B cell (primary cell): Measurements from ENCODE around the gene PER1. TPM values are rescaled to one million over a fixed set of nuclear protein-coding genes. Genes with fewer than 3 reads are reported as not detected.

Source experiments
- ATAC-seq: fragments of 200-7000 bp; cut with Tn5 transposase; one replicate; pipeline ENCODE4 v1.10.0; 2021; ENCODE audit warnings: low read depth, mild to moderate bottlenecking, moderate number of reproducible peaks, moderate library complexity
- CTCF ChIA-PET: fragments of 350-600 bp; sonication (Branson Sonifier 250); formaldehyde crosslinking; loops from one replicate; lab custom pipeline; 2021; ENCODE audit warnings: antibody characterized with exemption, inconsistent platforms; lab: Charles Lee
- POLR2A ChIA-PET: fragments of 350-600 bp; sonication (Branson Sonifier 250); formaldehyde crosslinking; loops from one replicate; lab custom pipeline; 2021; ENCODE audit warnings: antibody characterized with exemption; lab: Charles Lee
- DNase-seq: peaks from one replicate; pipeline ENCODE4 v3.0.0; 2013
- H2AFZ ChIP-seq: 2 replicates; pipeline ENCODE4 v1.6.1; 2012; ENCODE audit warnings: mild to moderate bottlenecking, low read depth, low read length; ENCODE audit not compliant: insufficient read depth, poor library complexity, severe bottlenecking
- H3K27ac ChIP-seq, 2 donors: 1 replicate in 1 of 2; 2 replicates in 1 of 2; pipeline ENCODE4 v1.5.1; 2012 to 2013; ENCODE audit warnings: low read length in 2 of 2, mild to moderate bottlenecking in 2 of 2, moderate library complexity in 1 of 2
- H3K27me3 ChIP-seq, 4 experiments: fragments of 200-600 bp in 1 of 4; sonication (generic) in 1 of 4; replicated peaks in 1 of 4; 1 replicate in 2 of 4; 2 replicates in 2 of 4; pipeline versions ENCODE4 v1.6.1 to v1.7.0; 2013 to 2016; ENCODE audit warnings: low read length in 3 of 4, mild to moderate bottlenecking in 2 of 4, mixed read lengths in 1 of 4, moderate library complexity in 1 of 4; ENCODE audit not compliant: insufficient read depth in 4 of 4, control insufficient read depth in 3 of 4; ENCODE audit errors: control extremely low read depth in 1 of 4
- H3K36me3 ChIP-seq, 2 experiments: replicated peaks in 1 of 2; 1 replicate in 1 of 2; 2 replicates in 1 of 2; pipeline versions ENCODE4 v1.6.1 to v1.7.1; 2013; ENCODE audit warnings: low read length in 1 of 2; ENCODE audit not compliant: insufficient read depth in 2 of 2, control insufficient read depth in 1 of 2; ENCODE audit errors: control extremely low read depth in 1 of 2, extremely low read depth in 1 of 2
- H3K4me1 ChIP-seq, 2 donors: fragments of 200-600 bp in 1 of 2; sonication (generic) in 1 of 2; 1 replicate in 1 of 2; 2 replicates in 1 of 2; pipeline versions ENCODE4 v1.5.1 to v1.6.1; 2013 to 2017; ENCODE audit warnings: low read length in 2 of 2; ENCODE audit not compliant: control insufficient read depth in 2 of 2, insufficient read depth in 2 of 2
- H3K4me2 ChIP-seq: replicated peaks from 2 replicates; pipeline ENCODE3; 2012; ENCODE audit warnings: mild to moderate bottlenecking, low read depth, low read length; ENCODE audit not compliant: poor library complexity, severe bottlenecking
- H3K4me3 ChIP-seq, 5 experiments: fragments of 200-600 bp in 1 of 5; sonication (generic) in 1 of 5; 1 replicate in 3 of 5; 2 replicates in 2 of 5; pipeline versions ENCODE4 v1.5.1 to v1.7.0; 2011 to 2016; ENCODE audit warnings: low read length in 4 of 5, mild to moderate bottlenecking in 4 of 5, low read depth in 2 of 5, control low read depth in 1 of 5, moderate library complexity in 1 of 5; ENCODE audit not compliant: insufficient read depth in 1 of 5; ENCODE audit errors: control extremely low read depth in 1 of 5, extremely low read depth in 1 of 5
- H3K79me2 ChIP-seq: fragments of 200-600 bp; sonication (generic); one replicate; pipeline ENCODE4 v1.6.0; 2016; ENCODE audit warnings: low read length; ENCODE audit not compliant: control insufficient read depth, insufficient read depth
- H3K9ac ChIP-seq: fragments of 200-600 bp; sonication (generic); 2 replicates; pipeline ENCODE4 v1.6.1; 2017; ENCODE audit warnings: mild to moderate bottlenecking, low read length, moderate library complexity
- H3K9me3 ChIP-seq, 3 donors: one replicate each; pipeline versions ENCODE4 v1.6.1 to v1.7.1; 2013; ENCODE audit warnings: low read length in 2 of 3; ENCODE audit not compliant: control insufficient read depth in 2 of 3, insufficient read depth in 1 of 3; ENCODE audit errors: control extremely low read depth in 1 of 3
- H4K20me1 ChIP-seq: 2 replicates; pipeline ENCODE4 v1.6.0; 2012; ENCODE audit warnings: mild to moderate bottlenecking, low read length; ENCODE audit not compliant: insufficient read depth, control insufficient read depth, poor library complexity, severe bottlenecking
- H3K27ac Mint-ChIP-seq: one replicate; pipeline ENCODE4 v1.8.0; 2021; ENCODE audit warnings: mixed read lengths
- H3K27me3 Mint-ChIP-seq: one replicate; pipeline ENCODE4 v1.8.0; 2021; ENCODE audit warnings: mixed read lengths
- H3K4me1 Mint-ChIP-seq: one replicate; pipeline ENCODE4 v1.8.0; 2021; ENCODE audit warnings: mixed read lengths
- H3K4me3 Mint-ChIP-seq: one replicate; pipeline ENCODE4 v1.8.0; 2021; ENCODE audit warnings: mixed read lengths
- H3K9me3 Mint-ChIP-seq: one replicate; pipeline ENCODE4 v1.8.0; 2022; ENCODE audit warnings: mixed read lengths; ENCODE audit not compliant: insufficient read depth
- EZH2 ChIP-seq: IDR thresholded peaks from 2 replicates; pipeline ENCODE4 v1.6.1; 2012; ENCODE audit warnings: borderline replicate concordance, low read depth, mild to moderate bottlenecking, moderate library complexity, low read length; ENCODE audit not compliant: insufficient read depth, poor library complexity, severe bottlenecking
- WGBS: methylation state at CpG from one replicate; pipeline ENCODE4 v1.1.5; 2013; ENCODE audit warnings: missing lambda C conversion rate; ENCODE audit not compliant: insufficient coverage; 5-methylcytosine and 5-hydroxymethylcytosine counted together
- intact Hi-C: fragments of 100-400 bp; cut with micrococcal nuclease; formaldehyde crosslinking; loops from one replicate; pipeline ENCODE4 v1.10.0; 2022
- polyA plus RNA-seq: library from polyadenylated mRNA; depleted of rRNA; stranded (reverse); fragments of >200 nt; gene quantifications from 2 replicates; pipeline ENCODE4 v1.2.3, GENCODE V29; 2012
- total RNA-seq, 2 donors: library from RNA; stranded (reverse); fragments of 120-200 nt in 1 of 2; gene quantifications; 1 replicate in 1 of 2; 2 replicates in 1 of 2; pipeline versions ENCODE4 v1.2.3 to v1.2.4, GENCODE V29; 2013 to 2022
- TF ChIP-seq, protein P1 (sequence below): fragments of 200-600 bp; IDR thresholded peaks from one replicate; pipeline ENCODE4 v1.8.0; 2022; ENCODE audit warnings: antibody characterized with exemption, mild to moderate bottlenecking

The PER1 gene
- total and polyA plus RNA-seq, 2 donors (not counting 1 experiment from before 2014, with no cell fraction given) = 120 to 176 TPM

DNA sequence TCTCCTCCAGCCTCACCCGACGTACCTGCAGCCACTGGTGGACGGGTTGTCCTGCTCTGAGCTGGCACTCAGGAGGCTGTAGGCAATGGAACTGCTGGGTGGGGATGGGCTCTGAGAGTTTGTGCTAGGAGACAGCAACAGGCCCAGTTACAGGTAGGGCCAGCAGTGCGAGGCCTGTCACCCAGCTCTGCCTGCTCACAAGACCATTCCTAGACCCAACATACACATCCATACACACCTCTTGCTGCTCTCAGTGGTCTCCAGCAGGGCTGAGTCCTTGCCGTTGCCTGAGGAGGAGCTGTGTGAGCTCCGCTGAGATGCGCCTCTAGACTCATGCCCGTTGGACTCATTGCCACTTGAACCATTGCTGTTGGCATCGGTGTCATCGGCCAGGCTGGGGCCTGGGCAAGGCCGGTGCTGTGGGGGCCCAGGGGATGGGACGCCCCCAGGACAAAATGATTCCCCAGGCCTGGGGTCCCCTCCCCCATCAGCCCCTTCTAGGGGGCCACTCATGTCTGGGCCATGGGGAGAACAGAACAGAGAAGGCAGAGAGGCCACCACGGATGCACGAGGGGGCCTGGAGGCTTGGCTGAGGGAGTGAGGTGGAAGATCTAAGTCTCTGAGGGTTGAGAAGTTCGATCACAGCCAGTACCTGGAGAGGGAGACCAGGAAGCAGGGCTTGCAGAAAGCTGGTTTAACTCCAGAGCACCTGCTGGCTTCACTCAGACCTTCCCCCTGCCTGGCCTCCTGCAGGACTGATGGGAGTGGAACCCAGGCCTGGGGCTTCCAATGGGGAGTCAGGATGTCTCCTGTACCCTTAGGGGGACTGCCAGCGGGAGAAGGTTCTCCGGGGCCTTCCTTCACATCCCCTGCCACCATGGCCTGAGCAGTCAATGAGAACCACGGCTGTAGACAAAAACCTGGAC is 1.7 kb downstream of the PER1 start:
- H3K4me3 Mint-ChIP-seq = peak overlapping the region; percentile 94
- POLR2A ChIA-PET = interaction anchor here (0.5 to 5.6 kb wide), 6 partner anchors 11 to 145 kb away, joined by 3 to 36 read pairs (median 8); partner anchors contain the start of genes CTC1, SLC25A35 and VAMP2
- no peaks in the 10 kb centered on the region for H3K27me3 Mint-ChIP-seq
- no peak for ATAC-seq
- peaks cover 42% of the 10 kb centered on the region for H3K4me1 Mint-ChIP-seq
- H3K4me2 ChIP-seq = peak overlapping the region; percentile 98
- peaks cover 0 to 49% of the 10 kb centered on the region in 2 experiments for H3K36me3 ChIP-seq
- 86% methylated on average over 13 of the region's 18 CpGs for WGBS
- H2AFZ ChIP-seq = no peak overlapping the region
- H3K9me3 ChIP-seq = peaks cover 0 to 6% (median 0%) of the 10 kb centered on the region in 3 donors
- no peak for TF ChIP-seq EZH2
- TF ChIP-seq, protein P1, sequence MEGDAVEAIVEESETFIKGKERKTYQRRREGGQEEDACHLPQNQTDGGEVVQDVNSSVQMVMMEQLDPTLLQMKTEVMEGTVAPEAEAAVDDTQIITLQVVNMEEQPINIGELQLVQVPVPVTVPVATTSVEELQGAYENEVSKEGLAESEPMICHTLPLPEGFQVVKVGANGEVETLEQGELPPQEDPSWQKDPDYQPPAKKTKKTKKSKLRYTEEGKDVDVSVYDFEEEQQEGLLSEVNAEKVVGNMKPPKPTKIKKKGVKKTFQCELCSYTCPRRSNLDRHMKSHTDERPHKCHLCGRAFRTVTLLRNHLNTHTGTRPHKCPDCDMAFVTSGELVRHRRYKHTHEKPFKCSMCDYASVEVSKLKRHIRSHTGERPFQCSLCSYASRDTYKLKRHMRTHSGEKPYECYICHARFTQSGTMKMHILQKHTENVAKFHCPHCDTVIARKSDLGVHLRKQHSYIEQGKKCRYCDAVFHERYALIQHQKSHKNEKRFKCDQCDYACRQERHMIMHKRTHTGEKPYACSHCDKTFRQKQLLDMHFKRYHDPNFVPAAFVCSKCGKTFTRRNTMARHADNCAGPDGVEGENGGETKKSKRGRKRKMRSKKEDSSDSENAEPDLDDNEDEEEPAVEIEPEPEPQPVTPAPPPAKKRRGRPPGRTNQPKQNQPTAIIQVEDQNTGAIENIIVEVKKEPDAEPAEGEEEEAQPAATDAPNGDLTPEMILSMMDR = no peak
- peak overlapping the region in 4 of 5 experiments; percentile 61 to 76 (median 72) for H3K4me3 ChIP-seq
- H3K79me2 ChIP-seq = peaks cover 58% of the 10 kb centered on the region
- CTCF ChIA-PET = interaction anchor here (0.6 to 2.5 kb wide), 9 partner anchors 10 to 596 kb away, joined by 3 to 19 read pairs (median 5); partner anchors contain the start of gene ALOXE3
- no peaks in the 10 kb centered on the region for H3K27me3 ChIP-seq
- no peak for DNase-seq
- H3K9ac ChIP-seq = peak overlapping the region; percentile 76
- intact Hi-C loops = loop anchor here (1.0 kb wide), 1 partner anchor 11 kb away; no protein-coding TSS in a partner anchor
- H3K27ac Mint-ChIP-seq = peak overlapping the region; percentile 87
- peaks cover 46 to 58% of the 10 kb centered on the region in 2 donors for H3K4me1 ChIP-seq
- H3K9me3 Mint-ChIP-seq = no peaks in the 10 kb centered on the region
- H3K27ac ChIP-seq = peak overlapping the region; percentile 55 to 68
- H4K20me1 ChIP-seq = peaks cover 59% of the 10 kb centered on the region
